Stimulated activated CD4-positive, alpha-beta T cell treated with anti-CD3 and anti-CD28 coated beads, Interleukin-12 subunit alpha, Interleukin-12 subunit beta, amount 100 ng/mL, for 4 hours (primary cell): ENCODE data around the gene CDCA8.

Experiments used
- DNase-seq: peaks from one replicate; pipeline ENCODE4 v3.0.0-alpha.2; 2020

Gene CDCA8

DNA sequence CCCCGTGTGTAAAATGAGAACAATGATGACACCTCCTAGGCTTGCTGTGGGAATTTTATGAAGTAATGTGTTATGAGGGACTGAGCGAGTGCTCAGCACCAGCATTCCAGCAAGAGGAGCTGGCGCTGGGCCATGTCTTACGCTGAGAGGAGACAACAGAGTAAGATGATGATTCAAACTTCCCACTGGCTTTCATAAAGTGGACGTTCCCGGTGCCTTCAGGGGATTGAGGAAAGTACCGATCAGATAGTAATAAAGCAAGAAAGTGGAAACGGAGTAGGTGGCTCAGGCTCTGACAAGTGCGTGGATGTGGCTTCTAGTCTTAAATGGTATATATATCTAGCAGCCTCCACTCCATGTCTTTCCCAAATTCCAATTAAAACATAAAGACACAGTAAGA is 48.8 kb downstream of the CDCA8 start:
- no peak for DNase-seq

- no peak for DNase-seq
Observed at GRCh38 chr1:37741662-37742061, 49.3 kb downstream of the CDCA8 start.

DNA sequence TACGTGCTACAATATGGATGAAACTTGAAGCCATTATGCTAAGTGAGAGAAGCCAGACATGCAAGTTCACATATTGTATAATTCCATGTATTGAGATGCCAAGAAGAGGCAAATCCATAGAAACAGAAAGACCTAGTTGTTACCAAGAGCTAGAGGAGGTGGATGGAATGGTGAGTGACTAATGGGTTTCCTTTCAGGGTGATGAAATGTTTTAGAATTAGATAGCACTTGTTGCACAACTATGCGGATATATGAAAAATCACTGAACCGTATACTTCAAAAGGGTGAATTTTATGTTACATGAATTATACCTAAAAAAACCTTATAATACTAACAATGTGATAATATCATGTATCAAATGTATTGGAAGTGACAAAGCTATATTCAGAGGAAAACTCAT is 54.5 kb downstream of the CDCA8 start:
- no peak for DNase-seq

DNA sequence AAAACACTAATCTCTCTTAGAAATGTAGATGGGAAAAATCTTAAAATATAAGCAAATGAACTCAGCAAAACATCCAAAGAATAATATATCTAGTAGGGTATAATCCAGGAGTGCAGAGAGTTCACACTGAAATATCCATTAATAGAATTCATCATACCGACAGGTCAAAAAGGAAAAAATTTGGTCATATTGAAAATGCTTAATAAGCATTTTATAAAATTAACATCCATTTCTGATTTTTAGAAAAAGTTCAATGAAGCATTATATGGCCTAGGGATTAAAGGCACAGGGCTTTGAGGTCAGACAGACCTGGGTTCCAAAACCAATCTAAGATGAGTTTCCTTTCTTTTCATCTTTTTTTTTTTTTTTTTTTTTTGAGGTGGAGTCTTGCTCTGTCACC is 56.2 kb downstream of the CDCA8 start:
- DNase-seq: no peak

DNA sequence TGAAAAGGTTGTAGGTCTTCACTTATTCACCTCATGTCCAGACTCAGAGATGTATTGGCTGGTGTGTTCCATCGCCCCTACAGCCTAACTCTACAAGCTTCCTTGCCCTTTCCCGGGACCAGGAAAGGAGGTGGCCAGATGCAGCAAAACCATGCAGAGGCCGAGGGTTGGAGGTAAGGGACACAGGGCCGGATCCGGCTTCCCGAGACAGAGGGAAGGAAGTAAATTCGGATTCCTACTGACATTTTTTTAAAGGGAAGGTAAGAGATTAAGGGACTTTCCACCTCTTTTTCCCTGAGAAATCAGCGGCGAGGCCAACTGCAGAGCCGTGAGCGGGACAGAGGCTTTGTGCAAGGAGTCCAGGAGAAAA is 59.9 kb downstream of the CDCA8 start:
- no peak for DNase-seq

DNA sequence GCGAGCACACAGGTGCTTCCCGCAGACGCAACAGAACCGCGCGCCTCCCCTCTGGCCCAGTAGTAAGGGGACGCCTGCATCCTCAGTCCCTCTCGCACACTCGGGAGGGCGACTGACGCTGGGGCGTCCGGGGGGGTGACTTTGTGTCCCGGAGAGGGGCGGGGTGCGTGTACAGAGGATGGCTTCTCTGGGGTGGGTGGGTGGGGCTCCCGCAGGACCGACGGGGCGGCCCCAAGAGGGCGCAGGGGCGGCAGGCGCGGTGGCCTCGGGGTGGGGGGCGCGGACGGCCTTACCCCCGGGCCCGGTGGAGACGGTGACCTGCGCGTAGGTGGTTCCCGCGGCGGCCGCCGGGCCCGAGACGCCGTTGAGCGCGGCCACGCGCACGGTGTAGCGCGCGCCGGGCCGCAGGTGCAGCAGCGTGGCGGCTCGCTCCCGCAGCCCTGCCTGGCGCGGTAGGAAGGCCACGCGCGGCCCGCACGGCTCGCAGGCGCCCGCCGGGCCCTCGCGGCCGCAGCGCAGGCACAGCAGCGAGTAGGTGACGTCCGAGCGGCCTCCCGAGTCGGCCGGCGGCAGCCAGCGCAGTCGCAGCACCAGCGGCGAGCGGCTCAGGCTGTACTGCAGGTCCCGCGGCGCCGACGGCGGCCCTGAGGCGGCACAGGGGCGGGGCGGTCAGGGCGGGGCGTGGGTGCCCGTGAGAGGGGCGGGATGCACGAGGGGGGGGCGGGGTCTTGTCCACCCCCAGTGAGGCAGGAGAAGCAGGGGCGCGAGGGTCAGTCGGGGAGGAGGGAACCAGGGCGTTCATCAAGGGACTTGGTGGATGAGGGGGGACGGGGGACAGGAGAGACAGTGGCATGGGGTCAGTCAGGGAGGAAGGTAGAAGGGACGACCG is 60.5 kb downstream of the CDCA8 start:
- DNase-seq: no peak

- DNase-seq: no peak
Observed at GRCh38 chr1:37753473-37754321, 61.4 kb downstream of the CDCA8 start.

GRCh38 chr1:37755290-37755689 is 63.0 kb downstream of the CDCA8 start:
- DNase-seq: no peak

DNA sequence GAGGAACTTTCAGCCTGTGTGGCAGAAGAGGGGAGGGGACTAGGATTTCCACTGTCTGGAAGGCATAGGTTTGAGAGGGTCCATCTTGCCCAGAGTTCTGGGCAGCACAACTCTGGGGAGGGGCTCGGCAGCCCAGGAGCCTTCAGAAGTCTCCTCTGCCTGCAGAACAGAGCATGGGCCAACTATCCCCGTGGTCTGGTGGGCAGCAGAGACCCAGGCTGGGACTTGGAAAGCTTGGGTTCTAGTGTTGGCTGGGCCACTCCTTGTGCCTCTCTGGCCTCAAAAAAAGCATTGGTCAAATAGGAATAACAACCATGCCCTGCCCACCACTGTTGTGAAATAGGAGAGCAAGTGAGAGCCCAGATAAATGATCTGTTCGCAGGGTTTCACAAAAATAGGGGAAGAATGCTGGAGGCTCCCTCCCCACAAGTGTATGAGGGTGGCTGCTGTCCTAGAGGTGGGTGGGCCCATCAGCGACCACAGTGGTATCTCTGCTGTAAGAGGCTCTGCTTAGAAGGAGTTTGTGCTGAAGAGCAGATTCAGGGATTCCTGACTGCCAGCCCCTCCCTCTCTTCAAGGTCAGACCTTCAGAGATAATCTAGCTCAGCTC is 63.7 kb downstream of the CDCA8 start:
- no peak for DNase-seq
